GM19455 (cell line): Measurements from ENCODE around the gene SYT15.

Experiments used
- ATAC-seq: cut with Tn5 transposase; IDR thresholded peaks from one replicate; pipeline ENCODE4 v1.9.1; 2021; ENCODE audit not compliant: unreplicated experiment

SYT15 gene

GRCh38 chr10:46544989-46545791 lies 33.7 kb upstream of the SYT15 start:
- no peak for ATAC-seq

GRCh38 chr10:46545861-46546590 lies 32.9 kb upstream of the SYT15 start:
- ATAC-seq: no peak

GRCh38 chr10:46546591-46547540 lies 32.1 kb upstream of the SYT15 start:
- no peak for ATAC-seq

- no peak for ATAC-seq
These were observed 31.1 kb upstream of the SYT15 start for GRCh38 chr10:46547541-46548497.

- no peak for ATAC-seq
These were observed 30.3 kb upstream of the SYT15 start for GRCh38 chr10:46548498-46549090.

- ATAC-seq: no peak
These were observed 29.5 kb upstream of the SYT15 start for GRCh38 chr10:46549171-46550075.

- no peak for ATAC-seq
These were observed 28.7 kb upstream of the SYT15 start for GRCh38 chr10:46550076-46550790.

- no peak for ATAC-seq
These were observed 27.9 kb upstream of the SYT15 start for GRCh38 chr10:46550795-46551700.

- ATAC-seq: no peak
These were observed 27.0 kb upstream of the SYT15 start for GRCh38 chr10:46551701-46552525.

GRCh38 chr10:46552526-46553237 lies 26.2 kb upstream of the SYT15 start:
- ATAC-seq: no peak

- ATAC-seq: no peak
These were observed 25.5 kb upstream of the SYT15 start for GRCh38 chr10:46553238-46554049.

GRCh38 chr10:46554166-46554781 lies 24.7 kb upstream of the SYT15 start:
- no peak for ATAC-seq

- ATAC-seq: no peak
These were observed 23.6 kb upstream of the SYT15 start for GRCh38 chr10:46555366-46555712.
